Upper lobe of left lung (tissue), 6 donors: ENCODE results near the gene WWC1. TPM values are rescaled to one million over a fixed set of nuclear protein-coding genes. Genes with fewer than 3 reads are reported as not detected.

Source experiments
- ATAC-seq, 2 donors: fragments of 200-7000 bp; cut with Tn5 transposase; one replicate each; pipeline ENCODE4 v1.9.1; 2022; ENCODE audit warnings: mild to moderate bottlenecking in 2 of 2, moderate library complexity in 2 of 2; ENCODE audit not compliant: low FRiP score in 2 of 2
- DNase-seq, 2 donors: peaks; one replicate each; pipeline ENCODE4 v3.0.0-alpha.2; 2019 to 2020
- H3K27ac ChIP-seq, 4 donors: fragments of 200-600 bp; sonication (generic); one replicate each; pipeline ENCODE4 v1.5.1; 2016 to 2019
- H3K27me3 ChIP-seq, 4 donors: fragments of 200-600 bp; sonication (generic); one replicate each; pipeline ENCODE4 v1.5.1; 2017 to 2019
- H3K36me3 ChIP-seq, 4 donors: fragments of 200-600 bp; sonication (generic); one replicate each; pipeline ENCODE4 v1.5.1; 2016 to 2019
- H3K4me1 ChIP-seq, 4 donors: fragments of 200-600 bp; sonication (generic); one replicate each; pipeline ENCODE4 v1.5.1; 2018 to 2019
- H3K4me3 ChIP-seq, 4 donors: fragments of 200-600 bp; sonication (generic); one replicate each; pipeline ENCODE4 v1.5.1; 2017 to 2019; ENCODE audit warnings: mild to moderate bottlenecking in 2 of 4, moderate library complexity in 1 of 4
- H3K9me3 ChIP-seq, 4 donors: fragments of 200-600 bp; sonication (generic); one replicate each; pipeline ENCODE4 v1.5.1; 2018 to 2019
- EP300 ChIP-seq, 4 donors: sonication (generic); formaldehyde crosslinking; IDR thresholded peaks; one replicate each; pipeline ENCODE4 v1.5.1; 2017; ENCODE audit warnings: antibody characterized with exemption in 4 of 4, control low read depth in 2 of 4
- POLR2A ChIP-seq, 4 donors: fragments of 450-650 bp; IDR thresholded peaks; one replicate each; pipeline ENCODE4 v1.5.1; 2016 to 2017; ENCODE audit warnings: antibody characterized with exemption in 4 of 4, mild to moderate bottlenecking in 2 of 4
- POLR2AphosphoS5 ChIP-seq, 2 donors: sonication (generic); formaldehyde crosslinking; IDR thresholded peaks; one replicate each; pipeline ENCODE4 v1.5.1; 2017; ENCODE audit warnings: antibody characterized with exemption in 2 of 2
- WGBS, 2 donors: methylation state at CpG; one replicate each; pipeline ENCODE4 v1.1.5; 2017 to 2018; 5-methylcytosine and 5-hydroxymethylcytosine counted together
- total RNA-seq, 6 donors: library from RNA; depleted of rRNA in 4 of 6; stranded (reverse); fragments of >200 nt in 4 of 6; gene quantifications; one replicate each; pipeline versions ENCODE4 v1.1.0 to v1.2.1, GENCODE V29; 2016 to 2021
- TF ChIP-seq, protein P1 (sequence below), 6 experiments: fragments of 450-650 bp in 4 of 6; fragments of 200-600 bp in 2 of 6; sonication (generic) in 2 of 6; IDR thresholded peaks; one replicate each; pipeline ENCODE4 v1.5.1; 2016 to 2019; ENCODE audit warnings: antibody characterized with exemption in 6 of 6
- donor health status: DM: no; HTN: no; CAD: no; lungs with moderate emphysema.
- donor health status: DM: no; HTN: yes; CAD: no; lungs with severe emphysema.

WWC1 gene
- total RNA-seq, 6 donors from 2014 or later = 64.9 to 99.1 (median 86.4) TPM

GRCh38 chr5:168443950-168444700, 152.7 kb downstream of the WWC1 start:
- H3K4me3 ChIP-seq = no peak overlapping the region
- TF ChIP-seq, protein P1, sequence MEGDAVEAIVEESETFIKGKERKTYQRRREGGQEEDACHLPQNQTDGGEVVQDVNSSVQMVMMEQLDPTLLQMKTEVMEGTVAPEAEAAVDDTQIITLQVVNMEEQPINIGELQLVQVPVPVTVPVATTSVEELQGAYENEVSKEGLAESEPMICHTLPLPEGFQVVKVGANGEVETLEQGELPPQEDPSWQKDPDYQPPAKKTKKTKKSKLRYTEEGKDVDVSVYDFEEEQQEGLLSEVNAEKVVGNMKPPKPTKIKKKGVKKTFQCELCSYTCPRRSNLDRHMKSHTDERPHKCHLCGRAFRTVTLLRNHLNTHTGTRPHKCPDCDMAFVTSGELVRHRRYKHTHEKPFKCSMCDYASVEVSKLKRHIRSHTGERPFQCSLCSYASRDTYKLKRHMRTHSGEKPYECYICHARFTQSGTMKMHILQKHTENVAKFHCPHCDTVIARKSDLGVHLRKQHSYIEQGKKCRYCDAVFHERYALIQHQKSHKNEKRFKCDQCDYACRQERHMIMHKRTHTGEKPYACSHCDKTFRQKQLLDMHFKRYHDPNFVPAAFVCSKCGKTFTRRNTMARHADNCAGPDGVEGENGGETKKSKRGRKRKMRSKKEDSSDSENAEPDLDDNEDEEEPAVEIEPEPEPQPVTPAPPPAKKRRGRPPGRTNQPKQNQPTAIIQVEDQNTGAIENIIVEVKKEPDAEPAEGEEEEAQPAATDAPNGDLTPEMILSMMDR (IDR thresholded peaks at IDR 0.05) = no peak
- TF ChIP-seq POLR2A (IDR thresholded peaks at IDR 0.05) (no peak), EP300 (IDR thresholded peaks at IDR 0.05) (no peak), POLR2AphosphoS5 (IDR thresholded peaks at IDR 0.05) (no peak)
- no peaks in the 10 kb centered on the region for H3K9me3 ChIP-seq
- 86 to 90% methylated on average over 3 to 4 of the region's 4 CpGs for WGBS, 2 donors
- H3K27ac ChIP-seq = no peak overlapping the region
- H3K4me1 ChIP-seq = no peaks in the 10 kb centered on the region
- H3K36me3 ChIP-seq = peaks cover 0 to 6% (median 3%) of the 10 kb centered on the region in 4 donors
- H3K27me3 ChIP-seq = no peaks in the 10 kb centered on the region
- ATAC-seq = no peak
- no peak for DNase-seq

- Histone ChIP-seq H3K4me1 (no peaks in the 10 kb centered on the region), H3K36me3 (peaks cover 0 to 6% (median 3%) of the 10 kb centered on the region in 4 donors), H3K27me3 (no peaks in the 10 kb centered on the region), H3K4me3 (no peak overlapping the region), H3K9me3 (no peaks in the 10 kb centered on the region), H3K27ac (no peak overlapping the region)
- DNase-seq (no peak), ATAC-seq (no peak)
- 84 to 88% methylated on average over 10 of the region's 10 CpGs for WGBS, 2 donors
- TF ChIP-seq EP300 (IDR thresholded peaks at IDR 0.05) = no peak
- TF ChIP-seq, protein P1 (IDR thresholded peaks at IDR 0.05) = no peak
Observed at GRCh38 chr5:168446983-168447619, 155.7 kb downstream of the WWC1 start.

DNA sequence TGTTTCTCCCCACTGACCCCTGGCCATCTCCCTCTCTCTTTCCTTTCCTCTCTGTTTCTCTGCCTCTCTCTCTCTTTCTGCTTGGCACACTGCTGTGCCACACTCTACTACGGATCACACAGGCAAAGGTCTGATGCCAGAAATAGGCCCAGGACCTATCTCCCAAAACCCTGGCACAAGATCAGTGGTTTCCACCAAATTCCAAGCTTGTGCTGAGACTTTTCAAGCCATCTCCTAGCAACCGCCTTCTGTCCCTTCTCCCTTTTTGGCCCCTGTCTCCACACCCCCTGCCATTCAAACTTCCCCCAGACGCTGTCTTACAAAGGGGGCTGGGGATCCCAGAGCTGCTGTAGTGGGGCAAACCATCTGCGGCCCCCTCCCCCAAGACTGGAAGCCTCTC, 156.4 kb downstream of the WWC1 start:
- DNase-seq = no peak
- WGBS, 2 donors = 81 to 90% methylated on average over 4 of the region's 4 CpGs
- H3K36me3 ChIP-seq = peaks cover 0 to 10% (median 3%) of the 10 kb centered on the region in 4 donors

DNA sequence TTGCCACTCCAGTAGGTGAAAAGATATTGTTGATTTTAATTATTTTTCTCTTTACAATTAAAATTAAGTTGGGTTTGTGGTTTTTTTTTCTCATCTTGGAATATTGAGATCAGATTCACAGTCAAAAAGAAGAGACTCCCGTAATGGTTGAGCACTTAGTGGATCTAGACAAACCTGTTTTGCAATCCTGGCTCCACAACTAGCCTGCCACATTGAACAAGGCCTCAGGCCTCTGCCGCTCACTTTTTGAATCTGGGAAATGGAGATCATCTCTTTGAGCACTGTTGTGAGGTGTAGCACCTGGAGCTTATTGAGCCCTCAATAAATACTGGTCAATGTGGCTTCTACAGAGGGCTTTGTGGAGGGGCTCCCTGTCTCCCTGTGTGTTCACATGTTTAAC, 157.7 kb downstream of the WWC1 start:
- Histone ChIP-seq H3K27me3 (no peaks in the 10 kb centered on the region), H3K4me1 (no peaks in the 10 kb centered on the region), H3K36me3 (peaks cover 0 to 6% (median 3%) of the 10 kb centered on the region in 4 donors), H3K9me3 (no peaks in the 10 kb centered on the region), H3K4me3 (no peak overlapping the region), H3K27ac (no peak overlapping the region)
- TF ChIP-seq, protein P1 (IDR thresholded peaks at IDR 0.05) = no peak
- TF ChIP-seq EP300 (IDR thresholded peaks at IDR 0.05) = no peak
- no peak for TF ChIP-seq POLR2A (IDR thresholded peaks at IDR 0.05)
- no peak for TF ChIP-seq POLR2AphosphoS5 (IDR thresholded peaks at IDR 0.05)
- peak in 1 of 2 donors; percentile 28 for DNase-seq
- WGBS, 2 donors = 72 to 78% methylated on average over 2 of the region's 2 CpGs
- no peak for ATAC-seq

More for the DNA sequence above, 156.4 kb downstream of the WWC1 start:
- TF ChIP-seq POLR2AphosphoS5 (IDR thresholded peaks at IDR 0.05) (no peak), POLR2A (IDR thresholded peaks at IDR 0.05) (no peak)
- TF ChIP-seq, protein P1 (IDR thresholded peaks at IDR 0.05) = no peak
- no peak overlapping the region for H3K4me3 ChIP-seq
- no peaks in the 10 kb centered on the region for H3K9me3 ChIP-seq
- no peak overlapping the region for H3K27ac ChIP-seq
- ATAC-seq = no peak
- no peaks in the 10 kb centered on the region for H3K27me3 ChIP-seq
- no peaks in the 10 kb centered on the region for H3K4me1 ChIP-seq
